SIG-M5 treated with dmso at 0.1 percent for 504 hours (cell line): Measurements from ENCODE around the gene TRAPPC6A.
A peak's percentile ranks its signal among the peaks of the same experiment; 100 is the strongest.

ENCODE experiments used
- DNase-seq: peaks from one replicate; lab custom pipeline; 2025; ENCODE audit not compliant: unreplicated experiment; lab: John Stamatoyannopoulos, UW

TRAPPC6A gene

DNA sequence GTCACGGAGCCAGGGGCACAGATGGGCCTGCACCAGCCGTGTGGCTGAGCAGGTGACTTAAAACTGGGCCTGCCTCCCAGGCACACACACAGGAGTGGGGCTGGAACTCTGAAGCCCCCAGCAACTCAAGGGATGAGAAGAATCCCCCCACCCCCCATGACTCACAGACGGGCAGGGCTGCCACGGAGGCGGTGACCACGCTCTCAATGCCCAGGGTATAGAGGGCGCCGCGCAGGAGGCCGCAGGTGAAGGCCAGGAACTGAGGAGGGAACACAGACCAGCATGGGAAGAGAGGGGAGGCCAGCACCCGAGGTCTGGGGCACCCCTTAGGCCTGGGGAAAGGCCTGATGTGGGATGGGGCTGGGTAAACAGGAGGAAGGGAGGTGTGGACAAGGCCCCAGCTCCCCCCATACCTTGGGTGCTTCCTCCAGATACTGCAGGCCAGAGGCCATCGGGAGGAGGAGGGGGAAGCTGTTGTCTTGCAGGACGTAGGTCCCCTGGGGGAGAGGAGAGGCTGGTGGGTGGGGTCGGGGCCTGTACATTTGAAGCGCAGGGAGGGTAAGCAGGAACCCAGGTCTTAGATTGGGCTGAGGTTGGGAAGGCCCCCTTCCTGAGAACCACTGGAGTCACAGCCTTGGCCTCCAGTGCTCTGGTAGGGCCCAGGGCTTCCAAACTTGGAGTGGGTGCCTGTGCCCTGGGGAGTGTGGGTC, 14.1 kb downstream of the TRAPPC6A start:
- no peak for DNase-seq

DNA sequence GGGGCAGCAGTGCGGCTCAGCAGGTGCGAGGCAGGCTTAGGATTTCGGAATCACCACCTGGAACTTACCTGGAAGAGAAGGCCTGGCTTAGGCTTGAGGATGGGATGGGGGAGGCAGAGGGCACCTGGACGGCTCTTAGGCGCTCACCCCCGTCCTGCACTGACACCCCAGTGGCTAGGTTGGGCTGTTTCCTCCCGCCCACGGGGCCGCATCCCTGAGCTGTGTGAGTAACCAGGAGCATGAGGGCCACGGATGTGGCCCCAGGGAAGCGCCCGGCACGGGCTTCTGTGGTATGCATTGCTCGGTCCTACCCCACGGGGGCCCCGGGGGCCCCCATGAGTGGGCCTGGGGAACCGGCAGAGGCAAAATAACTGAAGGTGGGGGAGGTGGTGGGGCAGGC, 14.9 kb downstream of the TRAPPC6A start:
- no peak for DNase-seq

DNA sequence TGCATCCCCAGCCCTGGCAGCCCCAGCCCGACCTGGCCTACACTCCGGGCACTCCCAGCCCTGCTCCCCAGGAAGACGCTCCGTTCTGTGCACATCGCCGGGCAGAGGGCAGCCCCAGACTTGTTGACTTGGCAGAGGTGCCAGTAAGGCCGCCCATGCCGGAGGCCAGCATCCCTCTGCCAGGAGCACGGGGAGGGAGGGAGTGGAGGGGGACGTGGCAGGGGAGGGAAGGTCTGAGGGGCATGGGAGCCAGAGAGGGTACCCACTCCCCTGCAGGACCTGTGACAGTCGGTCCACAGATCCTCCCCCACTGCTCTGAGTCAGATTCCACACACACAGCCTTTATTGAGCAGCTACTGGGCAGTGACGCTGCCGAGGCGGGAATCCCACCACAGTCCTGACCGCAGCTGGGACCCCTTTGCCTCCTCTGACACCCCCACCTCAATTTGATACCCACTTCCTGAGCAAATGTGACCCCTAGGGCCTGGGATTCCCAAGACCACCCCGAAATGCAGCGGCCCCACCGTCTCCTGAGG, 15.4 kb downstream of the TRAPPC6A start:
- peak; percentile 51 for DNase-seq

DNA sequence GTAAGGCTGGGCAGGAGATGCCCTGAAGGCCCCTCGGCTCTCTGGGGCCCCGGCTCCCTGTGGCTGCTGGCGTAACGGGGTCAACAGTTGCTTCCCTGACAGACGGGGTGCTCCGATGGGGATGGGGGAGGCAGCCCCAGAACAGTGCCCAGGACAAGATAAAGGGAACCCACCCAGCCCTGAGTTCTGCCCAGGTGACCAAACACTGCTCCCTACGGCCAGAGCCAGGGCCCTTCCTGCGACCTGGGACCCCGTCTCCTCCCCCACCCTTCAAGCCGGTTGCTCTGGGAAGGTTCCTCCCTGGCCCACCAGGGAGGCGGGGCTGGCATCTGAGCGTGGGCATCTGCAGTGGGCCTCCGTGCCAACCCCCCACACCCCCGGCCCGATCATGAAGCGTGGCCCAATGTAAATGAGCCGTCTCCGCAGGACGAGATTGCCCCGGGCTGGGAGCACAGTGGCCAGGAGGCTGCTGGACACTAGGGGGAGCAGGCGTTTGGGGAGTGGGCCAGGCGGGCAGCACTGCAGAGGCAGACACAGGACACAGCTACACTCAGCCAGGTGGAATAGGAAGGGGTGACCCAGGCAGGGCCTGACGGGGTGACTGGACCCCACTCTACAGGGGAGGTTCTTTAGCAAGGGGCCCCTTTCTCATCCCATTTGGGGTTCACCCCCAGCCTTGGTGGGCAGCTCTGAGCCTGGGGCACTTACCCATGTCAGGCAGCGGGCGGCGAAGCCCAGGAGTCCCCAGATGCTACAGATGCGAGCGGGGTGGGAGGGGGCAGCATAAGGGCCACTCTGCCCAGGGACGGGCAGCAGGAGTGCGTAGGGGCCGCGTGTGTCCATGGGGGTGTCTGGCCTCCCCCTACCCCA, 16.1 kb downstream of the TRAPPC6A start:
- DNase-seq = no peak

DNA sequence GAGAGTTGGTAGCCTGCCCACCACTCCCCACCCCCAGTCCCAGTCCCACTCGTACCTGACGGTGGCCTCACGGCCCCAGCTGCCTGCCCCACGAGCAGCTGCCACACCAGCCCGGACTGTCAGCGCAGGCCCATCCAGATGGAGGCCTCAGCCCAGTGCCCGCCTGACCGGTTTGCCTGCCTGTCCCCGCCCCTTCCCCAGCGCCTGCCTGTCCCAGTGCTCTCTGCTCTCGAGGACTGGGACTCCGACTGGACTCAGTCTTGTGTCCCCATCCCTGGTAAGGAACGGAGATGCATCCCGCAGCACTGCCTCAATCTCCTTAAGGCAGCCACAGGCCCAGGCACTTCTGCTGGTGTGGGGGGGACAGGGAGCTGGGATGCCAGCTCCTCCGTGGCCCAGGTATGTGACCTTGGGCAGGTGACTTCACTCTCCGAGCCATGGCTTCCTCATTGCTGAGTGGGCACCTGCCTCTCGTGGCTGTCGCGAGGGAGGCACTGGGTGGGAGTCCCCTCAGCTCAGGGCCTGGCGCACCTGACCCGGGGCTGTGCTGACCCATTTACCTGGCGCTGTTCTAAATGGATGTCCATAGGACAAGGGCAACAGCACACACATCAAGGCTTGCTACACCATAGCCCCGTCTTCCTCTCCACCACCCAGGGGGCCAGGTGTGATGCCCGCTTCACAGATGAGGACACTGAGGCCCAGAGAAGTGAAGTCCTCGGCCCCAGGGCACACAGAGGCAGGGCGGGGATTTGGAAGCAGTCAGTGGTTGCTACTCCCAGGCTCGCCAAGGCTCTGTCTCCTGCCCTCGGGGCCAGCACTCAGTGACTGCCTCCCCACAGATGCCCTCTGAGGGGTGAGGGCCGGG, 16.9 kb downstream of the TRAPPC6A start, which contains the start of gene NKPD1:
Gene NKPD1 (minus strand): TSS at position 113 of the 868 bp plus-strand sequence. CDS start 832 bp downstream, outside the sequence.
- peak; percentile 14 for DNase-seq

DNA sequence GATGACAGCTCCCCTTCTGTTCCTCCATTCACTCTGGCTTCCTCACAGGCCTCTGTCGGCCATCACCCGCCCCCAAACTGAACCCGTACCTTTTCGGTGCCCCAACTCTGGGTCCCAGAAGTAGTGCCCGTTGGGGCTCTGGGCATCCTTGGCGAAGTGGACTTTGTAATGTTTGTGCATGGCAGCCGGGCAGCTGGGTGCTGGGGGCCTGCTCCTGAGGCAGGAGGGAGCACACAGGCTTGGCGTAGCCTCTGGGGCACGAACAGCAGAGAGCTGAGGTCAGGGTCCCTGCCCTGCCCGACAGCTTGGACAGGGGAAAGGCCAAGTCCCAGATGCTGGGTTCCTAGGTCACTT, 18.1 kb downstream of the TRAPPC6A start:
- DNase-seq = no peak

DNA sequence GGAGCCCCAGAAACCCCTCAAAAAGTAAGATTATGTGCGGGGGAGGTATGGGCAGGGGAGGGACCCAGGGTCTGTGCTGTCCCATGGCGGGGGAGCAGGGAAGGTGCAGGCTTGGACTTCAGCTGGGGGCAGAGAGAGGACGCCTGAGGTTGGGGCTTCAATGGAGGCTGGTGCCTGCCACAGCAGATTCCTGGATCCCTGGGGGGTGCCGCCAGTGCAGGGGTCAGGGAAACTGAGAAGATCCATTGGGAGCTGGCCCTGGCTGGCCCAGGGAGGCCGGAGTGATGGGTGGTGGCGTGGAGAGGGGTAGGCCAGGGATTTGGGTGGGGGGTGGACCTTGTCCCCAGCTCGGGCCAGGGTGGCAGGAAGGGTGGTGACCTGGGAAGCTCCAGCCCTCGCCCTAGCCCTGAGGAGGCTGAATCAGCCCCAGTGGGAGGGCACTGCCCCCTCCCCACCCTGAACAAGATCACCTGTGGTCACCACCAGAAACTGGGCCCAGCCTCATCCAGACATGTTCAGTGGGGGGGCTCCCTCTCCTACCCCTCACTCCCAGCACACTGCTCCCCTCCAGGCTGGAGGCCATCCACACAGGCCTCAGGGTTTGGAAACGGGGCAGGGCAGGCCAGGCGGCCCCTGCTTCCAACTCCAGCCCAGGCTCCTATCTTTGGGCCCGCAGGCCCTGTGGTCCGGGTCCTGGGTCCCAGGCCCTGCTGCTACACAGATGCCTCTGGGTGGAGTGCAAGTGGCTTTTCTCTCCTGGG, 18.6 kb downstream of the TRAPPC6A start:
- DNase-seq = no peak

DNA sequence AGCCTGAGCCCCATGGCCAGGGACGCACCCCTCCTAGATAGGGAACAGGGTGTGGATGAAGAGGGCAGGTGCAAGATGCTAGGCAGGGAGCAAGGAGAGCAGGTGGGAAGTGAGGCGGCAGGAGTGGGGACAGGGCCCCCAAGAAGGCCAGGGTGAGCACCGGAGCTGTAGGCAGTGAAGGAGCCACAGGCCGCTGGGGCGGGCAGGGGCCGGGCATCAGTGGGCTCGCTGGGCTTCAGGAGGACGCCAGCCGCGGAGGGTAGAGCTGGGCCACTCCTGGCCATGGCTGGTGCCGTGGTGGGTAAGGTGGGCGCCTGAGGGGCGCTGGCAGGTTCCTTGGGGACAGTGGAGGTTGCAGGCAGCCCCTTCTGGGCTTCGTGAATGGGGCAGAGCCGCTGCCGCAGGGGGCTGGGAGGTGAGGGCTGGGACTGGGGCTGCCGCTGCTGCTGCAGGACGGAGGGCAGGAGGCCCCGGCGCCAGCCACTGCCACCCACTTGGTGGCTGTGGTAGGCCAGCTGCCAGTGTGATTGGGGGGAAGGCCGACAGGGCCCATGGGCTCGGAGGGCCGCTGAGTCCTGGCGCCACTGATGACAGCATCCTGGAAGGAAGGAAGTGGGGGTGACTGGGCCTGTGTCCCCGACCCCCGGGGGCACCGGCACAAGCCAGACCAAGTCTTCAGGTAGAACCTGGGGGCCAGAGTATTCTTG, 19.4 kb downstream of the TRAPPC6A start:
- no peak for DNase-seq

DNA sequence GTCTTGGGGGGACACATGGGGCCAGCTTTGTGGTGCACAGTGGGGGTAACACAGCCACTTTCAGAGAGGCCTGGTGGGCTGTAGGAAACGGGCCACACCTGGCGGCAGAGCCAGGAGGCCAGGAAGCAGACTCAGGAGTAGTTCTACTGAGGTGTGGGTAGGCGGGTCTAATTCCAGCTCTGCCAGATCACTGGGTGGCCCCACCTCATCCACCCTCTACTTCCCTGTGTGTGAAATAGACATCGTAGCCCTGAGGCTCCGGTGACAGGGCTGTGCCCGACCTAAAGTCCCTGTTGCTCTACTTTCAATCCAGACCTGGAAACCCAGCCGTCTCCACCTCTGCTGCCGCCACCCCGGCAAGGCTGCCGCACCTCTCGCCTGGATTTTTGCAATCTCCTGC, 21.3 kb downstream of the TRAPPC6A start:
- DNase-seq = no peak

DNA sequence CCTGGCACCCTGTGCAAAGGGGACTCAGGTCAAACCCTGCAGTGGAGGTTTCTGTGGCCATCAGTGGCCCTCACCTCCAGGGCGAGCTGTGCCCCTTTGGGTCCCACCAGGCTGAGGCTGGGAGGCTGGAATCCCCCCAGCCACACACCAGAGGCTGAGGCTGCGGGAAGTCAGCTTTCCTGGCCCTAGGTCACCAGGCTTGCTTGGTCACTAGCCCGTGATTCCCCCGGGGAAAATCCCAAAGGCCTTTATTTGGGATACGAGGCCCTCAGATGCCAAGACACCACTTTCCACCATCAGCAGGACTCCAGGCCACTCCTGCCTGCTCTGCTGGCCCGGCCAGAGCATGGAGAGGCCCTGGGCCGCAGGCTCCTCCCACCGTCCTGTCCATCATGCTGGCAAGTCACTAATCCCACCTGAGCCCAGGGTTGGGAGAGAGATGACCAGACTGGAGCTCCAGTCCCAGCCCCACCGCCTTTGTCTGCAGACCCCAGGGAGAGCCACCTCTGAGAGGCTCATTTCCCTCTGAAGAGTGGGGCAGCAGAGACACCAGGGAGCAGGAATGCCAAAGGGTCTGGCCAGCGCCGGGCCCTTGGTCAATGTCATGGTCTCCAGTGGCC, 21.9 kb downstream of the TRAPPC6A start:
- DNase-seq = no peak

DNA sequence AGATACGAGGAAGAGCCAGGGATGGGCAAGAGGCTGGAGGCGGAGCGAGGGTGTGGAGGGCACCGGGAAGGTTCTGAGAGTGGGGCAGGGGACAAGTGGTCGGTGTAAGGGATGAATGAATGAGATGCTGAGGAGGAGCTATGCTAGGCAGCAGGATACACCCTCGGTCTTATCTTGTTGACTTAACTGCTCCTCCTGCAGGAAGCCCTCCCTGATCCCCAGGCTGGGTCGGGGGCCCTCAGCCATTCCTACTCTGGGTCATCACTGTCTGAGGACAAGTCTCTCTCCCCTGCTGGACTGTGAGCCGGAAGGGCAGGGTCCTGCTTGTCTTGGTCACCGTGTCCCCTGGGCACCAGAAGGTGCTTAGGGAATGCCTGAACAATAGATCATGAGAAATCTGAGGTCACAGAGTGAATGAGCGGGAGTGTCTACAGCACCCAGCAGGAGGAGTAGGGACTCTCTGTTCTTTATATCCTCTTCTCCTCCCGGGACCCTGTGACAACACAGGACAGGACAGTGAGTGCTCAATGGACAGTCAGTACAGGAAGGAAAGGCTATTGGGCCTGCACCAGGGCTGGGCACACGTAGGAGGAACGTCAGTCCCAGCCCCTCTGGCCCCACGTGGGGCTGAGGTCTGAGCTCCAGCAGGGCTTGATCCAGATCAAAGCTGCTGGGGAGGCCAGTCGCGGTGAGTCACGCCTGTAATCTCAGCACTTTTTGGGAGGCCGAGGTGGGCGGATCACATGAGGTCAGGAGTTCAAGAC, 23.8 kb downstream of the TRAPPC6A start:
- DNase-seq = peak; percentile 14

DNA sequence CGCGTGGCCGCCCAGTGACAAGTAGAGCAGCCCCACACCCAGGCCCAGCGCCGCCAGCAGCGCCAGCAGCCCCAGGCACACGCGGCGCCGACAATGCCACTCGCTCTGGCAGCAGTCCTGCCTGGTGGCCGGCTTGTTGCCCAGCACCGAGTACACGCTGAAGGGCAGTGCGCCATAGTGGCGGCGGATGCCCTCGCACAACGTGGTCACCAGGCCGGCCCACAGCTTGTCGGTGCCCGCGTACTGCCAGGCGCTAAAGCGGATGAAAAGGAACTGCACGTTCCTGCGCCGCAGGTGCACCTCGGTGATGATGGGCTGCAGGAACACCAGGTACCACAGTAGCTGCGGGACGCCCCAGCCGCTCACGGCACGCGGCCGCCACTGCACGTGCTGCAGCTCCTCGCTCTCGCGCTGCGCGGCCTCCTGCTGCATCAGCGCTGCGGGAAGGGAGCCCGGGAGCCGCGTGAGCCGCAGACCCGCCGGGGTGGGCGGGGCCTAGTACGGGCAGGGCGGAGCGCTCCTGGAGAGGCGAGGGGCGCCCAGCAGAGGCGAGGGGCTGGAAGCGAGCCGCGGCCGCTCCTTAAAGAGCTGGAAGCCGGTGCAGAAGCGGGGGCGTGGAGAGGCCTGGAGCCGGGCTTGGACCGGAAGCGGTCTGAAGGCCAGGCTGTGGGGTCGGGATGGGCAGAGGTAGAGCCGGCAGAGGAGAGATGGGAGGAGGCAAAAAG, 24.5 kb downstream of the TRAPPC6A start:
- DNase-seq = no peak

DNA sequence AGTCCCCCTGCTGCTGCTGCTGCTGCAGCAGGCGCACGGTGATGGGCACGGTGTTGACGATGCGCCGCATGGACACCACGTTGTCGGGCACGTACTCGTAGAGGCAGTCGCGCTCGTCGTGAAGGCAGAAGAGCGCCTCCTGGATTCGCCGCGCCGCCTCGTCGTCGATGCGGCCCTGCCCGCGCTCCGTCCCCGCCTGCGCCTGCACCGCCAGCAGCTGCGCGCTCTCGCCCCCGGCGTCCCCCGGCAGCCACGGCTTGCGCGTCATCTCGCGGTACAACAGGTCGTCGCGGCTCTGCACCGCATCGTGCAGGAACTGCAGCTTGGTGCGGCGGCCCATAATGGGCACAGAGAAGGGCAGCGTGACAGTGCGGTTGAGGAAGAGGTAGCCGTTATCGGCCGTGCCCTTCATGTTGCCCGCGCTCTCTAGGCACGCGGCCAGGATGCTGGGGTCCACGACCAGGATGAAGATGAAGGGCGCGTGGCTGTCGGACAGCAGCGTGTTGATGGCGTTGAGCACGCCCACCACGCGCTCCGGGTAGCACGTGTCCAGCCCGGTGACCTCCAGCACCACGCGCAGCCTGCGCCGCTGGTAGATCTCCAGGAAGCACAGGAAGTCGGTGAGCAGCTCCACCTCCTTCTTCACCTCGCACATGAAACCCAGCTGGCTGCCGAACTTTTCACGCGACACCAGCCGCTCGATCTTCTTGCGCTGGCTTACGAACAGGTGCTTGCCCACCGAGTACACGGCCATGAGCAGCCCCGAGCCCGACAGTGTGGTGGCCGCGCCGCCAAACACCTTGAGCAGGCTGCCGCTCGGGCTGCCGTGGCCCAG, 25.3 kb downstream of the TRAPPC6A start:
- no peak for DNase-seq

DNA sequence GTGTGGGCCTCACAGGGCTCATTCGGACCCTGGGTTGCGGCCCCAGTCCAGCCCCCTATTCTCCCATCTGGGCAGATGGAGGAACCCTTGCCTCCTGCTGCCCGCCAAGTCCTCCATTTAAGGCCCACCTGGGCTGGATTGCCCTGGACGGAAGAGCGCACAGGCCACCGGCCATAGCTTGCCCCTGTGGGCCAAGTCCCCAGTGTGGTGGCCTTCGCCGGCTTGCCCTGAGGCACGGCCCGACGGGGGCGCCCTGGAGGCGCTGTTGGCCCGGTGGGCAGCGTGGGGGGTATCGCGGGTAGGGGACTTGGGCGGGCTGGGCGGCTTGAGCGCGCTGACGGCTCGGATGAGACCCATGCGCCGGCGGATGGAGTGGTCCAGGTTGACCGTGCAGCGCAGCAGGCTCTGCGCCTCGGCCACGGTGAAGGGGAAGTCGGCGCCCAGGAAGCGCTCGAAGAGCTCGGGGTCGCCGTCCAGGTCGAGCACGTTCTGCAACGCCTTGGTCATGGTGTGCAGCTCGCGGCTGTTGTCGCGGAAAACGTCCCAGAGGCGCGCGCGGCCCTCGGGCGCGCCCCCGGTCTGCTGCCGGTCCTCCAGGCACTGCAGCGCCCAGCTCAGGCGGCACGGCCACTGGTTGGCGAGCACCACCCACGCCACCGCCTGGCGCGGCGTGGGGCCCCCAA, 26.1 kb downstream of the TRAPPC6A start:
- DNase-seq = no peak

DNA sequence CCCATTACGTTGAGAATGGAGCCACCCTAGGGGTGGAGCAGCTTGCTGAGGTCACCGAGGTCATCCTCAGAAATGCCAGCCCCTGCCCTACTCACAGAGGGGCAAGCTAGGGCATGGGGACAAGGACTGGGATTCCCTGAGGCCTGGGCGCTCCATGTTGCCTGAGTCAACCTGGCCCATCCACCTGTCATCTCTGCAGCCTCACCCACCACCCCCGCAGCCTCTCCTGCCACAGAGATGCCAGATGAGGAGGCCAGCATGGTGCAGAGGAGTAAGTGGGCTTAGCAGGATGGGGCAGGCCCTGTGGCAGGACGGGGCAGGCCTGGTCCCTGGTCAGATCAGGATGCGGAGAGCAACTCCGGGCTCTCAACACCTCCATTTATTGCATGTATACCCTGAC, 26.7 kb downstream of the TRAPPC6A start:
- DNase-seq = no peak

DNA sequence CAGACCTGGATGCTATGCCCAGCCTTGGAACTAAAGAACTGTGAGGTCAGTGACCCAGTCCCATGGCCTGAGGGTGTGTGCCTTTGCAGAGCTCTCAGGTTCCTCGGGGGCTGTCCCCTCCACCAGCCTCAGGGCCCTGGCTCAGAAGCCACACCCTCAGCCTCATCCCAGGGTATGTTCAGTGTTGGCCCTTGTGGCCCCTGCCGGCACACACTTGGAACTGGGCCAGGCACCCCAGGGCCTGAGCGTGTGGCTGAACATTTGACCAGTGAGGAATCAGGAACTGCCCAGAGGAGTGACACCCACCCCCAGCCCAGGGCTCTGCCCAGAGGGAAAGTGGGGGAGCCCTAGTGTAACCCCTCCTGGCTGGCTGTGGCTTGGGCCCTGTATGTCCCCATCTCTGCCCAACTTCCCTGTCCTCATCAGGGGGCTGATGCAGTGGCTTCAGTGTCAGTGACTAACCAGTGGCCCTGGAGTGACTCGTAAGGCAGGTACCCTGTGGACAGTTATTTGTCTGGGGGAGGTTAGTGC, 27.2 kb downstream of the TRAPPC6A start:
- DNase-seq = peak; percentile 37
